Spleen (tissue), 7 donors: ENCODE measurements around the gene ATP6V1B1.

Experiments used
- CTCF ChIP-seq, 11 experiments: fragments of 200-600 bp in 7 of 11; fragments of 450-650 bp in 4 of 11; sonication (generic) in 4 of 11; IDR thresholded peaks in 8 of 11; conservative IDR thresholded peaks in 3 of 11; 1 replicate in 7 of 11; 2 replicates in 4 of 11; pipeline versions ENCODE4 v1.4.0 to v1.8.0; 2016 to 2021; ENCODE audit warnings: antibody characterized with exemption in 11 of 11, inconsistent platforms in 4 of 11, mild to moderate bottlenecking in 1 of 11
- POLR2A ChIP-seq, 3 donors: fragments of 450-650 bp; IDR thresholded peaks; one replicate each; pipeline ENCODE4 v1.5.1; 2017; ENCODE audit warnings: antibody characterized with exemption in 3 of 3, mild to moderate bottlenecking in 1 of 3
- donor health status: DM: no; HTN: no; CAD: no; lungs with moderate emphysema.
- donor health status: DM: no; HTN: no; CAD: no.
- donor health status: DM: no; HTN: no; CAD: no.

GRCh38 chr2:70895998-70896764, 39.5 kb upstream of the ATP6V1B1 start:
- TF ChIP-seq CTCF (IDR thresholded peaks at IDR 0.05 in 8 of 11, conservative IDR thresholded peaks at IDR 0.05 in 3 of 11) (no peak), POLR2A (IDR thresholded peaks at IDR 0.05) (no peak)
